Gastroesophageal sphincter (tissue), 3 donors: ENCODE data around the gene PTPRG.

Experiments used
- EP300 ChIP-seq: sonication (generic); formaldehyde crosslinking; IDR thresholded peaks from one replicate; pipeline ENCODE4 v1.6.1; 2017; ENCODE audit warnings: antibody characterized with exemption, mild to moderate bottlenecking
- POLR2A ChIP-seq, 2 donors: fragments of 450-650 bp; IDR thresholded peaks; one replicate each; pipeline ENCODE4 v1.6.1; 2017; ENCODE audit warnings: antibody characterized with exemption in 2 of 2, mild to moderate bottlenecking in 2 of 2, moderate library complexity in 1 of 2
- POLR2AphosphoS5 ChIP-seq: sonication (generic); formaldehyde crosslinking; IDR thresholded peaks from one replicate; pipeline ENCODE4 v1.6.1; 2017; ENCODE audit warnings: antibody characterized with exemption
- TF ChIP-seq, protein P1 (sequence below), 4 experiments: fragments of 200-600 bp in 2 of 4; fragments of 450-650 bp in 2 of 4; sonication (generic) in 1 of 4; IDR thresholded peaks; one replicate each; pipeline ENCODE4 v1.5.1; 2017 to 2019; ENCODE audit warnings: antibody characterized with exemption in 4 of 4, mild to moderate bottlenecking in 2 of 4, moderate library complexity in 2 of 4

GRCh38 chr3:62011666-62012065 is 450.3 kb downstream of the PTPRG start:
- TF ChIP-seq, protein P1, sequence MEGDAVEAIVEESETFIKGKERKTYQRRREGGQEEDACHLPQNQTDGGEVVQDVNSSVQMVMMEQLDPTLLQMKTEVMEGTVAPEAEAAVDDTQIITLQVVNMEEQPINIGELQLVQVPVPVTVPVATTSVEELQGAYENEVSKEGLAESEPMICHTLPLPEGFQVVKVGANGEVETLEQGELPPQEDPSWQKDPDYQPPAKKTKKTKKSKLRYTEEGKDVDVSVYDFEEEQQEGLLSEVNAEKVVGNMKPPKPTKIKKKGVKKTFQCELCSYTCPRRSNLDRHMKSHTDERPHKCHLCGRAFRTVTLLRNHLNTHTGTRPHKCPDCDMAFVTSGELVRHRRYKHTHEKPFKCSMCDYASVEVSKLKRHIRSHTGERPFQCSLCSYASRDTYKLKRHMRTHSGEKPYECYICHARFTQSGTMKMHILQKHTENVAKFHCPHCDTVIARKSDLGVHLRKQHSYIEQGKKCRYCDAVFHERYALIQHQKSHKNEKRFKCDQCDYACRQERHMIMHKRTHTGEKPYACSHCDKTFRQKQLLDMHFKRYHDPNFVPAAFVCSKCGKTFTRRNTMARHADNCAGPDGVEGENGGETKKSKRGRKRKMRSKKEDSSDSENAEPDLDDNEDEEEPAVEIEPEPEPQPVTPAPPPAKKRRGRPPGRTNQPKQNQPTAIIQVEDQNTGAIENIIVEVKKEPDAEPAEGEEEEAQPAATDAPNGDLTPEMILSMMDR (IDR thresholded peaks at IDR 0.05): no peak
- TF ChIP-seq POLR2A (IDR thresholded peaks at IDR 0.05) (no peak), POLR2AphosphoS5 (no peak), EP300 (no peak)
